Inferior parietal cortex (tissue), 1 donor: Measurements from ENCODE around the gene SHROOM3.

Experiments used
- DNase-seq: peaks from one replicate; pipeline ENCODE4 v3.0.0-alpha.2; 2016; ENCODE audit errors: extremely low spot score

Gene SHROOM3

GRCh38 chr4:76781698-76782595 is 346.9 kb downstream of the SHROOM3 start:
- DNase-seq: no peak

- no peak for DNase-seq
Measured at GRCh38 chr4:76782837-76783236, 347.8 kb downstream of the SHROOM3 start.

- DNase-seq: no peak
Measured at GRCh38 chr4:76783836-76784235, 348.8 kb downstream of the SHROOM3 start.

GRCh38 chr4:76784237-76784636 is 349.2 kb downstream of the SHROOM3 start:
- no peak for DNase-seq

- no peak for DNase-seq
Measured at GRCh38 chr4:76787898-76788297, 352.9 kb downstream of the SHROOM3 start.

GRCh38 chr4:76790377-76790776 is 355.3 kb downstream of the SHROOM3 start:
- DNase-seq: no peak

- DNase-seq: no peak
Measured at GRCh38 chr4:76791479-76791878, 356.4 kb downstream of the SHROOM3 start.

GRCh38 chr4:76792418-76792817 is 357.4 kb downstream of the SHROOM3 start:
- DNase-seq: no peak

GRCh38 chr4:76795243-76795642 is 360.2 kb downstream of the SHROOM3 start:
- no peak for DNase-seq

- no peak for DNase-seq
Measured at GRCh38 chr4:76799140-76799539, 364.1 kb downstream of the SHROOM3 start.

GRCh38 chr4:76799718-76800117 is 364.7 kb downstream of the SHROOM3 start:
- DNase-seq: no peak

GRCh38 chr4:76800902-76801301 is 365.9 kb downstream of the SHROOM3 start:
- no peak for DNase-seq

GRCh38 chr4:76801621-76802235 is 366.7 kb downstream of the SHROOM3 start:
- DNase-seq: no peak

GRCh38 chr4:76802236-76803021 is 367.4 kb downstream of the SHROOM3 start:
- no peak for DNase-seq

GRCh38 chr4:76803522-76803921 is 368.5 kb downstream of the SHROOM3 start:
- no peak for DNase-seq

GRCh38 chr4:76804096-76804495 is 369.1 kb downstream of the SHROOM3 start:
- no peak for DNase-seq

GRCh38 chr4:76806346-76806745 is 371.3 kb downstream of the SHROOM3 start:
- no peak for DNase-seq

- DNase-seq: no peak
Measured at GRCh38 chr4:76806757-76807156, 371.7 kb downstream of the SHROOM3 start.

GRCh38 chr4:76809594-76810305 is 374.7 kb downstream of the SHROOM3 start:
- no peak for DNase-seq

- DNase-seq: no peak
Measured at GRCh38 chr4:76811604-76812412, 376.8 kb downstream of the SHROOM3 start.

- no peak for DNase-seq
Measured at GRCh38 chr4:76813070-76813469, 378.0 kb downstream of the SHROOM3 start.
